ENCODE measurements around the gene ESRRG.
"Not testable (repeated sequence)": the region's sequence is repeated elsewhere in the genome, so short reads cannot be mapped to it uniquely, and the experiment has no call there.

The ESRRG gene

DNA sequence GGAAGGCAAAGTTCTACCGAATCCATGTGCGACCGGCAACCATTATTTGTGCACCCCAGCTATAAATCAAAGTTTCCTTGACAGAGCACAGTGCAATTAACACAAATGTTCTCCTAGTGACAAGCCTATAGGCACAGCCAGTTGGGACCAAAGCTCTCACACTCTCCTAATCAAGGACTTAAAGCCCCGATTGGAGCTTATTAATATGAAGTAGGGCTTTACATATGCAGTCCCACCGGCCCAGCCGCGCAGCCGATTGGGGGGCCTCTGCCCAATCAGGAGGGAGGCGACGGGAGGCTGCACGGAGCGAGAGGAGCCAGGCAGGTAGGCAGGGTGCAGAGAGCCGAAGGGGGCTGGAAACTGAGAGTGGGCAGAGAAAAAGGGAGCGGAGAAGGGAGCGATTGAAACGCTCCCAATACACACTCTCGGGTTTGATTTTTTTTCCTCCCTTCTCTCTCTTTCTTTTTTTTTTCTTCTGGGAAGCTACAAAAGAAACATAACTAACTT lies at the start of gene ESRRG:
ESRRG (minus strand) TSS at position 156 of the 507 bp plus-strand sequence; CDS start at position 26, 130 bp downstream.
- no peak for DNase-seq

DNA sequence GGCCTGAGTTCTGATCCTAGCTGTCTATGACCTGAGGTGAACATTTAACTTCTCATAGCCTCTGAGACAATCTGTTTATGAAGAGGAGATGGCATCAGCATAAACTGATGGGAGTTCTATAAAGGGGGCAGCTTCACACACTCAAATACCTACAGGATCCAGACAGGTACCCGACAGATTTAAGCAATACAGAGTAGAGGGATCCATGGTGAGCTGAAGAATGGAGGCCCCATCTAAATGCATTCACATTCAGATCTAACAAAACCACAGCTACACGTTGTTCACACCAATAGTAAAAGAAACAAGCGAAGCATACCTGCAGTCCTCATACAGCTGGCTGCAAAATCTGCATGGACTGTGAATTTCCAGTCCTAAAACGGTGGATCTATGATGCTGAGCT lies 48.7 kb upstream of the ESRRG start:
- no peak for DNase-seq

DNA sequence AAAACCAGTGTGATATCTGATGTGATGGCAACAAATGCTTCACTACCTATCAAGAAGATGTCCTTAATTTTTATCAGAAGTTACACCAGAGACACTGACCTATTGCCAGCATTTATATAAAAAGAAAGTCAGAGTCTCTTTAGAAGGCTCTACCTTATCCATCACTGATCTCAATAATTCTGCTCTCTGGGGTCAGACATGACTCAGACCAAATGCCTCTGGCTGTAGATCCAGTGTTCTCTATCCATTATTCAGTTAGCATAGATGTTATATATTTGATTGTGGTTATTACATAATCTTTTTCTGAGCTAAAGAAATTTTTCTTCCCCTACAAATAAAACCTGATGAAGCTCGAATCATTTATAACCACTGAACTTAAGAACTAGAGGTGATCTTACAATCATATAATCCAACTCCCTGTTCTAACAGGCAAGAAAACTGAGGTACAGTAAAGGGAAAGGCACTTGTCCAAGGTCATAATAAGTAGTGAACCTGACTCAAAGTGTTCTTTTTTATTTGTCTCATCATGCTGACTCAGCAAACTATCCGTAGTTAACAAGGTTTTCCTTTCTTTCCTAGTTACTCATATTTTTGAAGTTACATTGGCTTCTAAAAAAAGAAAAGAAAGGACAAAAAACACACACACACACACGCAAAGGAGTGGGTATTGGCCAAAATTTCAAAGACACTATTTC lies 43.6 kb upstream of the ESRRG start:
- DNase-seq: no peak

DNA sequence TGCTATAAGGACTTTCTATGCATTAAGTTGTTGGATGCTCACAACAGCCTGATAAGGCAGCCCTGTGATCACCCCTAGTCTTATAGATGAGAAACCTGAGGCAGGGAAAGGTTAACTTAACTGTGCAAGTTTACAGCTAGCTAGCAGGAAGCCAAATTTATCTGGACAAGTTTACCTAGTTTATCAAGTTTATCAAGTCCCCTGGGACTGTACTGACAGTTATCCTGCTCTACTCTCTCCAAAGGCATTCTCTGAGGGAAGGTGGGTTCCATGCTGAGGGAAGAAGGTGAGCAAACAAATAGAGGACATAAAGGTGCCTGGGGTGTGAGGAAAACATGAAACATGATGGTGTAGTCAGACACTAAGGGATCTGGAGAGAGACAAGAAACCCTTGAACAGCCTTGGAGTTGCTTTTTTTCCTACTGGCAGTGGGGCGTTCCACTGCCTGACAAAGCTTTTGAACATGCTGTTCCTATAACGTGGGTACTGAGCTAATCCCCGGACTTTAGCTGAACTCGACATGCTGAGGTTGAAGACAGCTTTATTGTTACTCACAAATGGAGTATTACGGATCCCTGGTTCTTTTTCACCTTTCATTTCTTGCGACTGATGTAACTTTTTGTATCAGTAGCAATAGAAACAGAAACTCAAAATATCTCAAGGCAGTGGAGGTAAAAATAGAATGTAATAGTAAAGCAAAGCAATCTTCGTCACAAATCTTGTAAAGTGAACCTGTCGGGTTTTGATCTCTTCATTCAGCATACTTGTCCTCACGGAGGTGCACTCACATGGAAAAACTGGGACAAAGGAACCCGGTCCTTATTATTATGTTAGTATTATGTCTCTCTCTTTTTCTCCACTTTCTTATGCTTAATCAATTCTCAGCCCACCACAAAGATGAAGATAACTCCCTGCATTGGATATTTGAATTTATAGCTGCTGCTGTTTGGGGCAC lies 42.4 kb upstream of the ESRRG start:
- no peak for DNase-seq

DNA sequence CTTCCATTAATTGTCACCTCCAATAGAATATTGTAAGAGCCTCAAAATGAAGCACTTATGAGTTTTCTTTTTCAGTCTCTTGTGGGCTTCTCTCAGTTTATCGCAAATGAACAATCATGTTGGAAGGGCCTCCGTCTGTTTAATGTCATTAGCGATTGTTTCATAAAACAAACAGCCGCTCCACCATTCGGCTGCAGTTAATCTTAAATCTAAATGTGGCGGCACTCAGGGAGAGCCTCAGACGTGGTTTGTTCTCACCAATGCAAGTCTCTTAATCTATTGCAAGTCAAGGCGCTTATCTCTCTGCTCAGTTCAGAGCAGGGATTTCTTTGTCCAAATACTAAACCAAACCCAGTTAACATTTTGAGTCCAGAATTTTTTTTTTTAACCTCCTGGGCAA lies 34.9 kb upstream of the ESRRG start:
- no peak for DNase-seq

DNA sequence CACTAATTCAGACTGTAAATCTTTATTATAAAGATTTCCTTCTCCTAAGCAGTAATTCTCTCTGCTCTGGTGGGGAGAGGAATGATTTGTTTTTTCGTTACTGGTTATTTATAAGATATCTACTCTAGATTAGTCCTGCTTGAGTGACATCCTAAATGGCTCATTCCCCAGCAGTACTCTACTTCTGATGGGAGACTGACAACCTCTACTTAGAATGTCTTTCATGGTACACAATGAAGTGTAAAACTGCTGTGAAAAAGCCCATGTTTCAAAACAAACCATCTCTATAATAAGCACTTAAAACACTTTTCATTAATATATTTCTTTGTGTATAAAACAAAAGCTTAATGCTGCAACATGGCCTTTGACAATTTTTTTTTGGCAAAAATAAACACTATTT lies 33.9 kb upstream of the ESRRG start:
- no peak for DNase-seq

DNA sequence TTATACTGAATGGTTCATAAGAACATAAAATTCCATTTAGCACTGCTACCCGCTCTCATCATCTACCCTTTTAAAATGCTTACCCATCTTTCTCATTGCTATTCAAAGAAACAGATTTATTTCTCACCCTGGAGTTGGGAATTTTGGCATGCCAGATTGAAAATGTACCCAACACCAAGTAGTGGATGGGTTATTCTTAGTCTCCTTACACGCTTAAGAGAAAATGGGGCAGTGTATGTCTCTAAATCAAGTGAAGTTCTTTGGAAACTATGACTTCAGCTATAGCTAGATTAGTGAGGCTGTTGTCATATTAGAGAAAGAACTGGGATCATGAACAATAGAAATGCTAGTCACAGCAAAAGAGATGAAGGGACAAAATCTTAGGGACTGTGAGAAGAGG lies 27.7 kb upstream of the ESRRG start:
- DNase-seq: no peak

DNA sequence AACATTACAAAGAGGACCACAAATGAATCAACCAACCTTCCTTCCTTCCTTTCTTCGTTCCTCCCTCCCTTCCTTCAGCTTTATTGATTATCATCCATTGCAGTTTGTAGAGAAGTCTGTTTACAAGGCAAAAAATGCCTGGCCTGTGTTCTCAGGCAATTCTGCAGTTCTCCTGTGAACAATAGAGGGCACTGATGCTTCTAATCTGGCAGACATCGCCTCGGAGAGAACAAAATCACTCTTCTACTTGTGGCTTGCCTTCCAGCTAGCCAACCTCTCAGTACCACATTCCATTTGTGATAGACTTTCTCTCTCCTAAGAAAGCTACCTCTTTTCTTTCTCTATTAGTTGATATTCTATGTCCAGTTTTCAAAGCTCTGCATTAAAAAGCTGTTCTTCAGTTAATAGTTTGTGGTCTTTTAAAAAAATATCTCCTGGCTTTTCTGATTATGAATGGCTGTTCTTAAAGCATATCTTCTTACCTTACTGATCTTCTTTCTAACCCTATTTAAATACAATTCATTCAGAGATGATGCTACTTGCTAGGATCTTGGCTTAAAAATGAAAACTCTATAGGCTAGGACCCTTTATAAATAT lies 26.9 kb upstream of the ESRRG start:
- peak; percentile 83 for DNase-seq

DNA sequence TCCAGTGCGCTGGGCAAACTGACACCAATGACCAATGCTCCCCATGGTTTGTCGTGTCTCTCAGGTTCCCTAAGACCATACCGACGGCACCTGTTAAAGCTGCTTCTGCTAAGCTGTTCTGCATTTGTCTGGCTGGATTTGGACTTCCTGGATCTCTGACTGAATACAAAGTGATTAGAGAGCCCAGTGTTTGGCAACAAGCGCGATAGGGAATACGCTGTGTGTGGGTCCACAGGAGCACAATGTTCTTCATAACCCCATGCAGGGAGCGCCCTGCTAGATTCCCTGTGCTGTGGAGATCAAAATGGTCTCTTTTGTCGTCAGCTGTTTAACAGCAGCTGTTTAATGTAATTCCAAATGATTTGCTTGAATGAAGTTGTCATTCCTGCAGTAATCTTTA lies 26.0 kb upstream of the ESRRG start:
- DNase-seq: no peak

DNA sequence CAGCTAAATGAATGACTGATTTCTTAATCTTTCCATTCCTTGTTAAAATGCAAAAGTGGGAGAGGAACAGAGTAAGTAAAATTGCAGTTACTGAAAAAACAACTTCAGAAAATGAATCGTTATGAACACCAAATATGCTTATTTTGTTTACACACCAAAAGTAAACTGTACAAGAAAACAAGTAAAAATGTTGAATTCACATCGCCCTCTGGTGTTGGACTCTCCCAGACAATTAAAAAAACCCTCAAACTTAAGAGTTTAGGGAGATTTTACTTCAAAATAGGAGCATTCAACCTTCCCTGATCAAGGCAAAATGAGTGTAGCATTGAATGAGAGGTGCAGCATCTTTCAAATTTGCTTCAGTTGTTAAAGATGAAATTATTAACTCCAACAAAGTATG lies 19.4 kb upstream of the ESRRG start:
- DNase-seq: peak; percentile 37

DNA sequence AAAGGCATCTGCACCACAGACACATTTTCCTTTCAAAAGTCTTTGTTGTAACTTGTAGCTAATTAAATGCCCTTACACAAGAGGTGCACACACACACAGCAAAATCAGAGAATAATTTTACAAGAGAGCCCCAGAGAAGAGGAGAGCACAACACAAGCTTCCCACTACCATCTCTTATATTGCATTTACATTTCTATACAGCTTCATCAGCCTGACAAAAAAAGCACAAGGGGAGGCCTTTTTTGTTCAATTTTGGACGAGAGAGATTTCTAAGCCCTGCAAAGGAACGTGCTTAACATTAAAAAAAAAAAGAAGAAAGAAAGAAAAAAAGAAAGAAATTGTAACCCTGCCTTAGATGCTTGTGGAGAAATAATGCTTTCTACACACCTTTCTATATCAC lies 17.1 kb upstream of the ESRRG start:
- DNase-seq: no peak

DNA sequence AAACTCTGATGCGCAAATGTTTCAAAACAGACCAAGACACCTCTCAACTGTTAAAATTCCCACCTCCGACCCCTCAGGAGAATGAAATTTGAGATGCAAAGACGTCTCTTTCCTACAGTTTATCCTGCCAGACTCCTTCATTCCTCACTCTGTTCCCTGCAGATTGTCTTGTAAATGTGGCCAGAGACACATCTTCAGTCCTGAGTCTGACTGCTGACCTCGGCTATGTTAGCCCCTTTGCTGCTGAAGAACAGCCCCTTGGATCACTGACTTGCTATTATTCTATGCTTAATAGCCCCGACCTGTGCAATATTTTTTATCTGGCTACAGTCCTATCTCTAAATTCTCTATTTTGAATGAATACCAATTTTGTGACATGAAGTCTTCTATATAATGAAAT lies 16.6 kb upstream of the ESRRG start:
- DNase-seq: no peak

DNA sequence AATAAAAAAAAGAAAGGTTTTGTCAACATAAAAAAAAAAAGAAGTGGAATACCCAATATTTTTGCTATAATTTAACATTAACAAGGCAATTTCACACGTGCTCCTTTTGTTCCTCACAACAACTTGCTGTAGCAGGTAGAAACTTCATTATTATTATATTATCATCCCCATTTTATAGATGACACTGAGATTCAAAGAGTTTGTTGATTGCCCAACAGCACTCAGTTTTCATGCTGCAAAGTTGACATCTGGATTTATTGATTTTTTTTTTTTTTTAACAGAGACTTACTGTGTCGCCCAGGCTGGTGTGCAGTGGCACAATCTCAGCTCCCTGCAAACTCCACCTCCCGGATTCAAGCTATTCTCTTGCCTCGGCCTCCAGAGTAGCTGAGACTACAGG lies 8.9 kb upstream of the ESRRG start:
- no peak for DNase-seq

DNA sequence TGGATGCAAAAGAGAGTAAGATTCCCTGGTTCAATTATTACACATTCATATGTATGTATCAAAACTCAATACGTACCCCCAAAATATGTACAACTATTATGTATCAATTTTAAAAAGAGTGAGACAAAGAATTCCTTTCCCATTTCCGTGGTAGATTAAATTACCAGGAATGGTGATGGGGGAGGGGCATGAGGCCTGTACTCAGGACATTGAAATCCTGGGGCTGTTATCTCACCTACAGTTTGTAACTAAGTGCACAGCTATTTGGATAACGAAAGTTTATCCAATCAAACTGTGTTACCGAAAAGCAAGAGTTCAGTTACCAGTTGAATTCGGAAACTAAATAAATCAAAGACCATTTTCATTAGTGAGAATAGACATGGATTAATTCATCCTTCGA lies 8.3 kb upstream of the ESRRG start:
- no peak for DNase-seq

DNA sequence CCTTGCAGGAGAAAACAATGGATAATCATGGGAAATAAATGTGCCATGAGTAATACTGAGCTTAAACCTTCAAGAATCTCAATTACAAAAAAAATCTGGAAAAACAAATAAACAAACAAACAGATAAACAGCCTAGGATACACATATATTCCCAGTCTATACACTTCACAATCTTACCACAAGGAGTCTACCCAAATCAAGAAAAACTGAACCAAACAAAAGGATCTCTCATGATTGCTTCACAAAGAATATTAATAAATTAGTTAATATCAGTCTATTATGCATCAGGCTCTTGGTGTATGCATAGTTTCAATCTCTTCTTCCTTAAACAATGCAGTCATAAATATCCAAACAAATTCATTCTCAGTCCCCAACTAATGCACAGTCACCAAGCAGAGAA lies 3.2 kb upstream of the ESRRG start:
- DNase-seq: no peak

DNA sequence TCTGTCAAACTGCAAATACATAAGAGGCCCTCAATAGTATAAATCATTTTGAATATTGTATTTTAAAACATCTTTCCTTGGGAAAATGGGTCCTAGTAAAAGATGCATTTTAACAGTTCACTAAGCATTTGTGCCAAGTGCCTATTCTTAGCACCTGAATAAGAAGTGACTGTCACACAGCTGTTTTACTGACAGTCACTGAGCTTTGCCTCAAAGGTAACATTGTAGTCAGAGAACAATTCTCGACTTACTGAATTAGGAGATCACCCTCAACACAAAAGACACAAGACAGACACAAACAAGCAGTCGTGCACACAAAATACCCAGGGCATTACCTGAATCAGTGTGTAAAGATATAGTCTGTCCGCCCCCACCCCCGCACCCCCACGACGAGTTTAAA lies 408 bp downstream of the ESRRG start:
- DNase-seq: no peak

DNA sequence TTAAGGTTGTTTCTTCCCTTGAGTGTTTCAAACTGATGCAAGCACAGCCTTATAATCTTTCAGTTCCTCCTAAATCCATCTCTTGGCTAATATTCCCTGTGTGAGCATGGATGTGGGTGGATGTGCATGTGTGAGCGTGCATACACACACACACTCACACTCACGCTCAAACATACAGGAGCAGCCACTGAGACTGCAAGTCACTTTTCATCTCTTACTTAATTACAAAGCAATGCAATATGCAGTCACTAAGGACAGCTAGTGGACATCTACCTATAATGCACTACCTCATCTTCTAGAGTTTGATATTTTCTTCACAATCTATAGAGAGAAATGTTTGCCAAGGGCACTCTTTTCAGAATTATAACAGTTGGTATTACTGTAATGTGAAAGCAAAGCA lies 1.4 kb downstream of the ESRRG start:
- DNase-seq: peak; percentile 15

DNA sequence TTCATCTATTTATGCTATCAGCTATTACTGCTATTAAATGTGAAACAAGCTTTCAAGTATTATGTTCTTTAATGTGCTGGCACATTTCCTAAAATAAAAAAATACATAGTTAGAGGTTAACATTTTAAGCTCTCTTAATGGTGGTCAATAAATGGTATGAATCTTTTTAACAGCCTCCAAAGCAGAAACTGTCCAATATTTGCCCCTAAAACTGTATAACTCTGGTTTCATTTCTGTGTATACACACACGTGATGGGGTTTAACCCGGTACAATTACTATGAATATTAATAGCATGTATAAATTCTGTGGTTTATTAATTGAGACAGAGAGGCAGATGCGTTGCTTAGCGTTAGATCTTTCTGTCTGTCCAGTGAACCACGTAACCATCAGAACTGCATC lies 2.2 kb downstream of the ESRRG start:
- DNase-seq: no peak

DNA sequence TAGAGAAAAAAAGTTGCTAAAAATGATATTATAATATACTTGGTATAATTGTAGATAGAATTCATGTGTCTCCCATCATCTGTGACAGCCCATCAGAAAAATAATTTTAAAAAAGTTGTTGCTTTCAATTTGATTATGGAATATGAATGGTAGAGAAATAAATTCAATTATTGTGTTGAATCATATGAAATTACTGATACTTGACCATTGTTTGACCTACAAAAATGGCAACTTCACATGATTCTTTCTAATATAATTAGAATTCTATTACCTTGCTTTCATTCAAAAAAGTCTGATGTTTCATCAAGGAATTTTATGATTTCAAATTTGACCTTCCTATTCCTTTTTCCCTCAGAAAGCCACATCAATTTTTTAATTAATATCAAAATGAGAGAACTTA lies 11.5 kb downstream of the ESRRG start:
- no peak for DNase-seq

DNA sequence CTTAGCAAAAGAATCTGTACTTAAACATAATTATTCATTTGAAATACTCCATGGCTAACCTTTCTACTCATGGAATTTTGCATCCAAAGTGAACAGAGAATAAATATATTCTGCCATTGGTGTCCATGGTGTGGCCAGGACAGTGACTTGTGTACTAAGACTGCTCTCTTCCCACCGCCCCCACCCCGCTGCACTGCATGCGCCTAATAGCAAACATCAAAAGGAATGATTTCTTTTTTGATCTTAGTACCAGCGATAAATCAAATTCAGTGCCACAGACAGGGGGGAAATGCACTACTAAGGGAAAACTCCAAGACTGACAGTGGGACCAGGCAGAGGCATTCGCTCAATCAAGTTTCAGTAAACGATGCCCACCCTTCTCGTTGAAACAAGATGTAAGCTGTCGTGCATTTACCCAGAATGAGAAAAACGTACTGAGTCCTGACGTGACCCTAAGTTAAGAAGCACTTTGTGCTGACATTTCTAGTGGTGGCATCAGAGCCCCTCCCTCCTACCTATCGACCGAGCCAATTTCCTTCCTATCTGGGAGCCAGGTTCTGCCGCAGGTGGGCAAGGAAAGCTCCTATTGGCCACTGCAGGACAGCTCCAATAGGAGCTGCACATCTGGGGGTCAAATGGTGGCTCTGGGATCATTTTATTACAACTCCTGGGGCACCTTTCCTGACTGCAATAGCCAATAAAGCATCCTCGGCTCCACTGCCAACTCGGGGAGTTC lies 12.5 kb downstream of the ESRRG start:
- no peak for DNase-seq

DNA sequence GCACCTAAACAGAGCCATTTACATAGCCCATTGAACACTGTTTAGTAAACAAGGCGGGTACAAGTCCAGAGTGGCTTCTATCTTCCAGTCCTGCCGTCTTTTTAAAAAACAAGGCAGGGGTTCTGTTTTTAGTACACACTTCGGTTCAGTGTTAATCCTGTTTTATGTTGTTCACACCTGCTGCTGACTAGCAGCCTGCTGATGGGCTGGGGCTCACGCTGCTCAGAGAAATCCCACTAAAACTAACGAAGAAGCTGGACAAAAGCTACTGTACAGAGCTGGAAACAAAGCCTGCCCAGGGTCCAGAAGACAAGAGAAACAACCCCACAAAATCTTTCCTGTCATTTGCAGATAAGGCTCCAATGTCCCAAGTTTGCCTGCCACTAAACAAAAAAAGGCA lies 13.2 kb downstream of the ESRRG start:
- no peak for DNase-seq

DNA sequence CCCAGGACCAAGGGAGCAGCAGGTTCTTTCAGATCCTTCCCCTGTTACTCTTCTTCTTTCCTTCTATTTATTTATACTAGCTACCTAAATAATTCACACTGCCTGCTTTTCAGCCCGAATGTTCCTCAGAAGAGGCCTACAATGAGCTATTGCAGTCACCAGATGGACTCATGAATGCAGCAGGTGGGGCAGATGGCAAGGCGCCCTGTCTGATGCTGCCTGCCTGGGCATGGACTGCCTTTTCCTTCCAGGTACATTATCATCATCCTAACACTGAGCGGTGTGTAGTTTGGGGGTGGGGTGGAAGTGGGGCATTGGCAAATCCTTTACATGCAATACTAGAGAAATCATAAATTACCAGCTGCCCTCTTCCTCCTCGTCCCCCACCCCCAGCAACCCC lies 17.6 kb downstream of the ESRRG start:
- DNase-seq: peak; percentile 8

DNA sequence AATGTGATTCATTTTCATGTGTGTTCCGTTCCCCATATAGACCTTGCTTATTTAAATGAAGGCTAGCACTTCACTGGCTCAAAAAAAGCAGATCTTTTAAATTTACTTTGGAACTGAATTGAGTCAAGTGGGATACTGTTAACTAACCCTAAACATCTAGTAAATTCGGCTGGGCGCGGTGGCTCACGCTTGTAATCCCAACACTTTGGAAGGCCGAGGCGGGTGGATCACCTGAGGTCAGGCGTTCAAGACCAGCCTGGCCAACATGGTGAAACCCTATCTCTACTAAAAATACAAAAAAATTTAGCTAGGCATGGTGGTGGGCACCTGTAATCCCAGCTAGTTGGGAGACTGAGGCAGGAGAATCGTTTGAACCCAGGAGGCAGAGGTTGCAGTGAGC lies 19.2 kb downstream of the ESRRG start:
- DNase-seq: not testable (repeated sequence)
